Suprapubic skin (tissue), 4 donors: Measurements from ENCODE around the gene RAB20. TPM values are rescaled to one million over a fixed set of nuclear protein-coding genes. Genes with fewer than 3 reads are reported as not detected.

ENCODE experiments used
- DNase-seq, 2 donors: peaks; one replicate each; pipeline ENCODE4 v3.0.0-alpha.2; 2019; ENCODE audit warnings: low spot score in 2 of 2
- H3K27ac ChIP-seq: fragments of 200-600 bp; sonication (generic); one replicate; pipeline ENCODE4 v1.5.1; 2019
- H3K27me3 ChIP-seq: fragments of 200-600 bp; sonication (generic); one replicate; pipeline ENCODE4 v1.5.1; 2019
- H3K36me3 ChIP-seq: fragments of 200-600 bp; sonication (generic); one replicate; pipeline ENCODE4 v1.5.1; 2019
- H3K4me1 ChIP-seq: fragments of 200-600 bp; sonication (generic); one replicate; pipeline ENCODE4 v1.5.1; 2019
- H3K4me3 ChIP-seq: fragments of 200-600 bp; sonication (generic); one replicate; pipeline ENCODE4 v1.5.1; 2019; ENCODE audit warnings: mild to moderate bottlenecking
- H3K9me3 ChIP-seq: fragments of 200-600 bp; sonication (generic); one replicate; pipeline ENCODE4 v1.5.1; 2019
- EP300 ChIP-seq: sonication (generic); formaldehyde crosslinking; IDR thresholded peaks from one replicate; pipeline ENCODE4 v1.6.1; 2017; ENCODE audit warnings: antibody characterized with exemption
- POLR2A ChIP-seq, 2 donors: fragments of 450-650 bp; IDR thresholded peaks; one replicate each; pipeline ENCODE4 v1.6.1; 2017; ENCODE audit warnings: antibody characterized with exemption in 2 of 2, mild to moderate bottlenecking in 2 of 2, moderate library complexity in 2 of 2
- POLR2AphosphoS5 ChIP-seq, 3 donors: sonication (generic); formaldehyde crosslinking; IDR thresholded peaks; one replicate each; pipeline ENCODE4 v1.6.1; 2017; ENCODE audit warnings: antibody characterized with exemption in 3 of 3
- WGBS: methylation state at CpG from one replicate; pipeline ENCODE4 v1.1.5; 2018; 5-methylcytosine and 5-hydroxymethylcytosine counted together
- total RNA-seq, 4 donors: library from RNA; depleted of rRNA; stranded (reverse); fragments of >200 nt; gene quantifications; one replicate each; pipeline ENCODE4 v1.1.0, GENCODE V29; 2016
- TF ChIP-seq, protein P1 (sequence below), 2 donors: fragments of 200-600 bp in 1 of 2; fragments of 450-650 bp in 1 of 2; sonication (generic) in 1 of 2; IDR thresholded peaks; one replicate each; pipeline ENCODE4 v1.5.1; 2016 to 2019; ENCODE audit warnings: antibody characterized with exemption in 2 of 2, mild to moderate bottlenecking in 1 of 2, moderate library complexity in 1 of 2

The RAB20 gene
- total RNA-seq, 4 donors from 2014 or later, result 2.0 to 6.7 (median 3.7) TPM

DNA sequence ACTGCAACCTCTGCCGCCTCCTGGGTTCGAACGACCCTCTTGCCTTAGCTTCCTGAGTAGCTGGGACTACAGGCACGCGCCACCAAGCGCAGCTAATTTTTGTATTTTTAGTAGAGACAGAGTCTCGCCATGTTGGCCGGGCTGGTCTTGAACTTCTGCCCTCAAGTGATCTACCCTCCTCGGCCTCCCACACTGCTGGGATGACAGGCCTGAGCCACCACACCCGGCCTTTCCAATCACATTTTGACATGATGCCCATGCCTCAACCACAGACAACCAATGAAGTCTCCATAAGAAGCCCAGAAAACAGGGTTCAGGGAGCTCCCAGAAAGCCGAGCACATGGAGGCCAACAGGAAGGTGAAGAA is 11.7 kb downstream of the RAB20 start:
- Histone ChIP-seq H3K9me3 (no peaks in the 10 kb centered on the region), H3K27me3 (no peaks in the 10 kb centered on the region), H3K27ac (no peak overlapping the region), H3K4me1 (no peaks in the 10 kb centered on the region), H3K4me3 (no peak overlapping the region), H3K36me3 (no peaks in the 10 kb centered on the region)
- 97% methylated on average over 11 of the region's 11 CpGs for WGBS
- TF ChIP-seq EP300 (no peak), POLR2A (IDR thresholded peaks at IDR 0.05) (no peak), POLR2AphosphoS5 (IDR thresholded peaks at IDR 0.05) (no peak)
- TF ChIP-seq, protein P1, sequence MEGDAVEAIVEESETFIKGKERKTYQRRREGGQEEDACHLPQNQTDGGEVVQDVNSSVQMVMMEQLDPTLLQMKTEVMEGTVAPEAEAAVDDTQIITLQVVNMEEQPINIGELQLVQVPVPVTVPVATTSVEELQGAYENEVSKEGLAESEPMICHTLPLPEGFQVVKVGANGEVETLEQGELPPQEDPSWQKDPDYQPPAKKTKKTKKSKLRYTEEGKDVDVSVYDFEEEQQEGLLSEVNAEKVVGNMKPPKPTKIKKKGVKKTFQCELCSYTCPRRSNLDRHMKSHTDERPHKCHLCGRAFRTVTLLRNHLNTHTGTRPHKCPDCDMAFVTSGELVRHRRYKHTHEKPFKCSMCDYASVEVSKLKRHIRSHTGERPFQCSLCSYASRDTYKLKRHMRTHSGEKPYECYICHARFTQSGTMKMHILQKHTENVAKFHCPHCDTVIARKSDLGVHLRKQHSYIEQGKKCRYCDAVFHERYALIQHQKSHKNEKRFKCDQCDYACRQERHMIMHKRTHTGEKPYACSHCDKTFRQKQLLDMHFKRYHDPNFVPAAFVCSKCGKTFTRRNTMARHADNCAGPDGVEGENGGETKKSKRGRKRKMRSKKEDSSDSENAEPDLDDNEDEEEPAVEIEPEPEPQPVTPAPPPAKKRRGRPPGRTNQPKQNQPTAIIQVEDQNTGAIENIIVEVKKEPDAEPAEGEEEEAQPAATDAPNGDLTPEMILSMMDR (IDR thresholded peaks at IDR 0.05), result no peak
- DNase-seq, result no peak

DNA sequence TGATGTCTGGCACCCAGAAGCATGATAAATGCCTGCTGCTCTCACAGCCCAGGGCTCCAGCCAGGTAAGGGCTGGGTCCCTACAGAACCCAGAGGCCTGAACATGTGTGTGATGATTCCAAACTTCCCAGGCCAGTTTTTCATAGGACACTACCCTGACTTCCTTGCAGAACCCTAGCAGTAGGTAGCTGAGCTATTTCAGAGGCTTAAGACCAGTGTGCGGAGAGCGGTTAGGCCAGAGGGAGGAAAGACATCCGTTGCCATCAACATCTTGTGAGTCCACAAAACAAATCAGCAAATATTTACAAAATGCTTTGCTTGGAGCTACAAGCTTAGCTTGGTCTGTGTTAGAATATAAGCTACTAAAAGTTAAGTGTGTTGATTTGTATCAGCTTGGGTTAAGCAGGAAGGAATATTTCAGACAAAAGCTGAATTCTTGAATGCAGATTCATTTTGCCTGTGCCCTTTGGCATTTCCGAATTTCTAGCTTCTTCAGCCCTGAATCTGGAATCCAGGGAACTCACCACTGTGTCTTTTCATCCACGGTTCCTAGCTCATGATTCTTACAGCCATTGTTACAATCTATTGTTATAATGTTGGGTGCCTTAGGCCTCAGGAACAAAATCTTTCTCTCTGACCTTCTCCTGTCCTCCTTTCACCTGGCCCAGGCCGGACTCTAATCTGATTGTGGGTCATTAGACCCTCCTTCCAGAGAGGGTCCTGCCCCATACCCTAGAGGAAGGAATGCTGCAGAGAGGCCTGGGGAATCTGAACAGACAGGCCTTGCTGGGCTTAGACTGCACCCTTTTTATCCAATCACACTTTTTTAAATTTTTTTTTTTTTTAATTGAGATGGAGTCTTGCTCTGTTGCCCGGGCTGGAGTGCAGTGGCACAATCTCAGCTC is 12.4 kb downstream of the RAB20 start:
- no peak for DNase-seq
- 83% methylated on average over 7 of the region's 7 CpGs for WGBS
- Histone ChIP-seq H3K27me3 (no peaks in the 10 kb centered on the region), H3K27ac (no peak overlapping the region), H3K36me3 (no peaks in the 10 kb centered on the region), H3K4me3 (no peak overlapping the region), H3K9me3 (no peaks in the 10 kb centered on the region), H3K4me1 (no peaks in the 10 kb centered on the region)
- TF ChIP-seq POLR2AphosphoS5 (IDR thresholded peaks at IDR 0.05), result no peak
- TF ChIP-seq POLR2A (IDR thresholded peaks at IDR 0.05), result no peak
- no peak for TF ChIP-seq EP300
- TF ChIP-seq, protein P1 (IDR thresholded peaks at IDR 0.05), result no peak

DNA sequence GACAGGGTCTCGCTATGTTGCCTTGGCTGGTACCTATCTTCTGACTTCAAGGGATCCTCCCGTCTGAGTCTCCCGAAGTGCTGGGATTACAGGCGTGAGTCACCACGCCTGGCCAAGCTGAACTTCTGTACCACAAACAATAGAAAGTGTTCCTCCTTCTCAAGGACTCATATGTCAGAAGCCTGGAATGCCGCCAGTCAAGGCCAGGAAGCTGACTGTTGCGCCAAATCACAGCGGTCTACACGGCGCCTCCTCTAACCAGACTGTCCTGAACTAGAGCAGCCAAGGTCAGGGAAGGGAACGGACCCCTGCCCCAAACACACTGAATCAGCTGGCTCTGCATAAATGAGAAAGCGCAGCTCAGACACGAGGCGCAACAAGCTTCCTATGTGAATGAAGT is 14.6 kb downstream of the RAB20 start:
- Histone ChIP-seq H3K4me3 (no peak overlapping the region), H3K27ac (no peak overlapping the region), H3K36me3 (no peaks in the 10 kb centered on the region), H3K27me3 (no peaks in the 10 kb centered on the region), H3K9me3 (no peaks in the 10 kb centered on the region), H3K4me1 (no peaks in the 10 kb centered on the region)
- WGBS, result 86% methylated on average over 14 of the region's 14 CpGs
- TF ChIP-seq POLR2AphosphoS5 (IDR thresholded peaks at IDR 0.05), result no peak
- TF ChIP-seq, protein P1 (IDR thresholded peaks at IDR 0.05), result no peak
- no peak for TF ChIP-seq POLR2A (IDR thresholded peaks at IDR 0.05)
- no peak for TF ChIP-seq EP300
- peak in 1 of 2 donors; percentile 80 for DNase-seq

GRCh38 chr13:110546378-110546777 is 15.1 kb downstream of the RAB20 start:
- 90% methylated on average over 4 of the region's 4 CpGs for WGBS
- no peak for DNase-seq

More at GRCh38 chr13:110546378-110546777, 15.1 kb downstream of the RAB20 start:
- TF ChIP-seq POLR2AphosphoS5 (IDR thresholded peaks at IDR 0.05) (no peak), POLR2A (IDR thresholded peaks at IDR 0.05) (no peak), EP300 (no peak)
- TF ChIP-seq, protein P1 (IDR thresholded peaks at IDR 0.05), result no peak
- H3K27me3 ChIP-seq, result no peaks in the 10 kb centered on the region
- no peak overlapping the region for H3K4me3 ChIP-seq
- H3K36me3 ChIP-seq, result no peaks in the 10 kb centered on the region
- no peaks in the 10 kb centered on the region for H3K9me3 ChIP-seq
- no peak overlapping the region for H3K27ac ChIP-seq
- H3K4me1 ChIP-seq, result peaks cover 5% of the 10 kb centered on the region
